GM19438 (cell line): ENCODE data around the gene SLC6A19.

Experiments used
- ATAC-seq: cut with Tn5 transposase; IDR thresholded peaks from one replicate; pipeline ENCODE4 v1.9.1; 2021; ENCODE audit warnings: low read depth; ENCODE audit not compliant: unreplicated experiment

Gene SLC6A19

DNA sequence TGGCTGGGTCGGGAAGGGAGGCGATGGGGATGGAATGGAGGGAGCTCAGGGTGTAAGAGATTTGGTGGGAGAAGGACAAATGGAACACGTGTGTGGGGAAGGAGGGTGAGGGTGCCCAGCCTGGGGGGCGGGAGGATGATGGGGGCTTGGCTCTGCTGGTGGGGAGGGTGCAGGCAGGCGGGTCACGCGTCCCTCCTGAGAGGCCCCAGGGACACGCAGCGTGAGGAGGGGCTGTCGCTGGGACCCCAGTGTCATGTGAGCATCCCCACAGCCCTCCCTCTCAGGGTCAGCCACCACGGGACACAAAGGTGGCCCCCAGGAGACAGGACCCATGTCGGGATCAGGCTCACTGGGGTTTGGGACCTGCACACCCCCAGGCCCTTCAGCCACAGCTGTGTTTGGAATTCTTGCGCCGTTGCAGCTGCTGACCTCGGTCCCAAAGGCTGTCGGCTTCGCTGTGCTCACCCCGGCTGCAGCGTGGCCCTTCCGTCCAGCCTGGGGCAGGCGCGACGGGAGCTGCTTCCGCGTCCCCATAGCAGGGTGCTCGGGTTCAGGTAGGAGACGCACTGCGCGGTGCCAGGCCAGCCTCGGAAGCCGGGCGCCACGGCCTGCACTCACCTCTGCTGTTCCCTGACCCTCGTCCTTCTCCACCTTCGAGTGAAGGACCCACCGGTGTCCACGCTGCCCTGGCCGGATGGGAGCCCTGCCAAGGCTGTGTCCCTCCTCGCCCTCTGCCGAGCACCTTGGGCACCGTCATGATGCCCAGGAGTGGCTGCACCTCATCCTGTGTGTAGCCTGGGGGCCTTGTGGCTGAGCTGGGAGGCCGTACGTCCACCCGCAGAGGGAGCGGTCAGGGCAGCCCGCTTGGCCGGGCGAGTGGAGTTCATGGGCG lies 5.4 kb downstream of the SLC6A19 start:
- ATAC-seq, result no peak

DNA sequence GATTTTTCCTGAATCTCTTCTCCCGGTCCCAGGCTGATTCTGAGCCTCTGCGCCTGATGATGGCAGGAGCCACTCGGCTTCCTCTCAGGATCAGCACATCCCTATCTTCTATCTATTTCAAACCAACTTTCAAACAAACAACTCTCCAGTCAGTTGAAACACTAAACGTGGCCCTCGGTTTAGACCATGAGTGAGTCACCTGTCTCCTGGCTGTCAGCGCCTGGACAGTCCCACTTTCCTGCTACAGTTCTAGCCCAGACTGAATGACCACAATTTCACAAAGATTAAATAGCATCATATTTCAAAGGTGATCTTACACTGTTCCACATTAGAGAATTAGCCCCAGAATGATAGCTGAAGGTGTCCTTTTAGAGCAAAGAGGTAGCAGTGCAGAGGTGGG lies 6.2 kb downstream of the SLC6A19 start:
- ATAC-seq, result no peak

DNA sequence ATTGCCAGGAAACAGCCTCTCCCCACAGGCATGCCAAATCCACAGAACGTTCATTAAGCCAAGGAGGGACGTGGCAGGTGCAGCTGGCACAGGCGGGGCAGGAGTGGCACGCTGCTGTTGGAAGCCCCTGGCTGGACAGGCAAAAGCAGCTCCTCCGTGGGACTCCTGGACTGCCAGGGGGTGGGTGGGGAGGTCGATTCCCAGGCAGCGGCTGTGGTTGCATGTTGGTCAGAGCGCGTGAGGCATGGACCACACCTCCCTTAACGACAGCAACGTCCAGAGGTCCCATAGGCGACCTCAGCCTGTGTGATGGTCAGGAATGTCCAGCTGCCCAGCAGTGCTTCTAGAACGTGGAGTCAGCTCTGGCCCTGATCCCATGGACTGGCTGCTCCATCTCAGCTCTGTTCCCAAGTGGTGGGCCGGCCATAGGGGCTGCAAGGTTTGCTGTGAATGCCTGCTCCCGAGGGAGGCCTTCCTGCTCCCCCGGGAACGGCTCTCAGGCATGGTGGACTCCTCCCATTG lies 6.9 kb downstream of the SLC6A19 start:
- ATAC-seq, result no peak

DNA sequence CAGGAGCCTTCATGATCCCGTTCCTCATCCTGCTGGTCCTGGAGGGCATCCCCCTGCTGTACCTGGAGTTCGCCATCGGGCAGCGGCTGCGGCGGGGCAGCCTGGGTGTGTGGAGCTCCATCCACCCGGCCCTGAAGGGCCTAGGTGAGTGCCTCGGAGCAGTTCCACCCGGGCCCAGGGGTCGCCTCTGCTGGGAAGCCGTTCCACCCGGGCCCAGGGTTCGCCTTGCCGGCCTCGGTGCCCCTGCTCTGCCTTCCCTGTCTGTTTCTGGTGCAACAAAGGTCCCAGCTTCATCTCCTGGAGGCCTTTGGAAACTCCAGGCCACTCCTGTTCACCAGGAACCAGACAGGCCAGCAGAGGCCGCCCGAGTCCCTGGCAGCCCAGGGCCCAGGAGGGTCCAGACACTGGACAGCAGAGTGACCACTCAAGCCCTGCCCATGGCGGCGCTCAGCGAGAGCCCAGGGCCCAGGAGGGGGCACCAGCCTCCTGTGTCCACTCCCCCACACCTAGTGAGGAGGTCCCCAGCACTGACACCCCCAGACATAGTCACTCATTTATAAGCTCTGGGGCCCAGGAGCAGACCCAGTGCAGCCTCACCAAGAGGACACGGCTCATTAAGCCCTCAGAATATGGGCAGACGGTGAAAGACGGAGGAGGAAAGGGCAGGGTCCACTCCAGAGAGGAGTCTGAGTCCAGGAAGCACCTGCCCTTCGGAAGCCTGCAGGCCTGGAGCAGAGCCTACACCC lies 7.5 kb downstream of the SLC6A19 start:
- no peak for ATAC-seq

DNA sequence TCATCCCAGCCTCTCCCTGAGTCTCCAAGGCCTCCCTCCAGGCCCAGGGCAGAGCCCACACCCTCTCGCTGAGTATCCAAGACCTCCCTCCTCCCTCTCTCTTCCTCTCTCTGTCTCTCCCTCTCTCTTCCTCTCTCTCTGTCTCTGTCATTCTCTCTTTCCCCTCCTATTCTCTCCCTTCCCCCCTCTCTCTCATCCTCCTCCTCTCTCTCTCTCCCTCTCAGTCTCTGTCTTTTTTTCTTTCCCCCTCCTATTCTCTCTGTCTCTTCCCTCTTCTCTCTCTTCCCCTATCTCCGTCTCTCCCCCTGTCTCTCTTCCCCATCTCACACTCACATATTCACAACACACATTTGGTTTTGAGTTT lies 8.1 kb downstream of the SLC6A19 start:
- no peak for ATAC-seq

DNA sequence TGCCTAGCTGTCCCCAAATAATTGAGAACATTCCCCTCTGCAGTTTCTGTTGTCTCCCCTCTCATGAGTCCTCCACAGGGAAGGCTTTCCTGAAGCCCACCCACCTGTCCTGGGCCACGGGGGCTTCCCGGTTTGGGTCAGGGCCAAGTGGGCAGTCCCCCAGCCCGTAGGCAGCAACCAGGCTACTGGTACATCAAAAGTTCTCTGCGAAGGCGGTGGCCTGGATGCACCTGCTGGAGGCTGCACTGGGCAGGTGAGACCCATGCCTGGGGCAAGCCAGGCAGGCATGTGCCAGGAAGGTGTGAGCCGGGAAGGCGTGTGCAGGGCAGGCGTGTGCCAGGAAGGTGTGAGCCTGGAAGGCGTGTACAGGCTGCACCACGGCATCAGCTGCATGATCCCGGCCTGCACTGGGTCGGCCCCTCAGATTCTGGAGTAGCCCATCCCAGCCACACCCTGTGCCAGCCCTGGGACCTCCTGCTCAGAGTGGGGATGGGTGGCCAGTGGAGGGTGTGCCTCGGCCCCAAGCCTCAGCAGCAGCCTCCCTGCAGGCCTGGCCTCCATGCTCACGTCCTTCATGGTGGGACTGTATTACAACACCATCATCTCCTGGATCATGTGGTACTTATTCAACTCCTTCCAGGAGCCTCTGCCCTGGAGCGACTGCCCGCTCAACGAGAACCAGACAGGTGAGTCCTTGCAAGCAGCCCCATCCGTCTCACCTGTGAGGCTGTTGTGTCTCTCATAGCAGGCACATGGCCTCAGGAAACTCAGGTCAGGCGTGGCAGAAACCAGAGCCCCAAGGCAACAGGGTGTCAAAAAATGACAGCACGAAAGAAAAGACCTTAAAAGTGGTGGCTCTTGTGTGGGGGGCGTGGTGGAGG lies 8.7 kb downstream of the SLC6A19 start:
- ATAC-seq, result no peak

DNA sequence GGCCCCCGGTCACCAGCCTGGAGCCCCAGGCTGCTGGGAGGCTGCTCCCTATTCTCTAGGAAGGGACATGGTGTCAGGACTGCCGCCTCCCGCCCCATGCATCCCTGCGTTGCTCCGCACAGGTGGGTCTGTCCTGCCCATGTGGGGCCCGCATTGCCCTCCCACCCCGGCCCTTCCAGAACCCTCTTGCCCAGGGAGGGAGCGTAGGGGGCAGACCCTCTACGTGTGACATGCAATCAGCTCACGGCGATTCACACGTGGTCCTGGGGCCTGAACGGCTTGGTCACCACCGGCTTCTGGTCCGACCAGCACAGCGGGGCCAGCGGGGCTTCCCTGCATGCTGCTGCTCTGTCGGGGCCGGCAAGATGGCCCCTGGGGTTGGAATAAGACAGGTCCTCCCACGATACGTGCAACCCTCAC lies 9.4 kb downstream of the SLC6A19 start:
- ATAC-seq, result no peak

DNA sequence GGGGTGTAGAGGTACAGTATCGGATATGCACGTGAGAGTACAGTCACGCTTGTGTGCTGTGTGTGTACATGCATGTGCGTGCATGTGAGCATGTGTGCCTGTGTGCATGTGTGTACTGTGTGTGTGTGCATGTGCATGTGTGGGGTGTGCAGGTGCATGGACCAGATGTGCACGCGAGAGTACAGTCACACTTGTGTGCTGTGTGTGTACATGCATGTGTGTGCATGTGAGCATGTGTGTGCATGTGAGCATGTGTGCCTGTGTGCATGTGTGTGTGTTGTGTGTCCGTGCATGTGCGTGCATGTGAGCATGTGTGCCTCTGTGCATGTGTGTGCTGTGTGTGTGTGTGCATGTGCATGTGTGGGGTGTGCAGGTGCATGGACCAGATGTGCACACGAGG lies 10.3 kb downstream of the SLC6A19 start:
- no peak for ATAC-seq

DNA sequence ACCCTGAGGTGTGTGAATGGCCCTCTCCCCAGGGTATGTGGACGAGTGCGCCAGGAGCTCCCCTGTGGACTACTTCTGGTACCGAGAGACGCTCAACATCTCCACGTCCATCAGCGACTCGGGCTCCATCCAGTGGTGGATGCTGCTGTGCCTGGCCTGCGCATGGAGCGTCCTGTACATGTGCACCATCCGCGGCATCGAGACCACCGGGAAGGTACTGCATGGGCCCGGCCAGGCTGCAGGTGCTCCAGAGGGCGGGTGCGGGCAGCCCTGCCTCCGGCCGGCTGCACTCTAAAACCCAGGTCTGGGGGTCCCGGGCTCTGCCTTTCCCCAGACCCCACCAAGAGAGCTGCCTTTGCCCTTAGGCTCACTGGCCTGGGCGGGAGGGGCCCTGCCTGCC lies 10.9 kb downstream of the SLC6A19 start:
- no peak for ATAC-seq

DNA sequence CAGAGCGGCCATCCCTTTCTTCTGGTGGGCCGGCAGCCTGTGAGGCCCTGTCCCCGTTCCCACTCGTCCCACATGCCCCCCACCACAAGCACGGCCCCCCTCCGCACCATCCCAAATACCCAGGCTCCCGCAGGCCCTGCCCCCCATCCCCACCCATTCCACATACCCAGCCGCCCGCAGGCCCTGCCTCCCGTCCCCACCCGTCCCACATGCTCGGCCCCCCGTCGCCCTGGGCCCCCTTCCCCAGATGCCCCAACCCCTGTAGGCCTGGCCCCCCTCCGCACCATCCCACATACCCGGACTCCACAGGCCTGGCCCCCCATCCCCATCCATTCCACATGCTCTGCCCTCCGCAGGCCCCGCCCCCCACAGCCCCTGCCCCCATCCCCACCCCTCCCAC lies 11.5 kb downstream of the SLC6A19 start:
- ATAC-seq, result no peak

DNA sequence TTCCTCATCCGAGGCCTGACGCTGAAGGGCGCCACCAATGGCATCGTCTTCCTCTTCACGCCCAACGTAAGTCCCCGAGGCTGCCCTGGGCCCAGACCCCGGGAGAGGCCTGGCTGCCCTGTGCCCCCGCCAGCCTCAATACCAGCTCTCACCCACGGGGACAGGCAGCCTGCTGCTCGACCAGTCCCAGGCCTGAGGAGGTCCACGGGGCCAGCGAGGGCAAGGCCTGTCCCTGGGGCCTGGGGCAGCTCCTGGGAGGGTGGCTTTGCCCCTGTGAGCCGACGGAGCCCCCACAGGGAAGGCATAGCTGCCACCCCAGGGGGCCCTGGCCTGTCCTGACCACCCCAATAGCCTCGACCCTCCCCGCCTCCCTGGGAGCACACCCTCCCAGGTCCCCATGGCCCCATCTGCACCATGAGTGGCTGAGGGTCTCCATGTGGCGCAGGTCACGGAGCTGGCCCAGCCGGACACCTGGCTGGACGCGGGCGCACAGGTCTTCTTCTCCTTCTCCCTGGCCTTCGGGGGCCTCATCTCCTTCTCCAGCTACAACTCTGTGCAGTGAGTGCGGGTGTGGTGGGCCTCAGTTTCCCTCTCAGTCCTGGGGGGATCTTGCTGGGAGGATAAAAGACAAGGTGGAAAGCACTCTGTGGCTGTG lies 12.2 kb downstream of the SLC6A19 start:
- ATAC-seq, result no peak

DNA sequence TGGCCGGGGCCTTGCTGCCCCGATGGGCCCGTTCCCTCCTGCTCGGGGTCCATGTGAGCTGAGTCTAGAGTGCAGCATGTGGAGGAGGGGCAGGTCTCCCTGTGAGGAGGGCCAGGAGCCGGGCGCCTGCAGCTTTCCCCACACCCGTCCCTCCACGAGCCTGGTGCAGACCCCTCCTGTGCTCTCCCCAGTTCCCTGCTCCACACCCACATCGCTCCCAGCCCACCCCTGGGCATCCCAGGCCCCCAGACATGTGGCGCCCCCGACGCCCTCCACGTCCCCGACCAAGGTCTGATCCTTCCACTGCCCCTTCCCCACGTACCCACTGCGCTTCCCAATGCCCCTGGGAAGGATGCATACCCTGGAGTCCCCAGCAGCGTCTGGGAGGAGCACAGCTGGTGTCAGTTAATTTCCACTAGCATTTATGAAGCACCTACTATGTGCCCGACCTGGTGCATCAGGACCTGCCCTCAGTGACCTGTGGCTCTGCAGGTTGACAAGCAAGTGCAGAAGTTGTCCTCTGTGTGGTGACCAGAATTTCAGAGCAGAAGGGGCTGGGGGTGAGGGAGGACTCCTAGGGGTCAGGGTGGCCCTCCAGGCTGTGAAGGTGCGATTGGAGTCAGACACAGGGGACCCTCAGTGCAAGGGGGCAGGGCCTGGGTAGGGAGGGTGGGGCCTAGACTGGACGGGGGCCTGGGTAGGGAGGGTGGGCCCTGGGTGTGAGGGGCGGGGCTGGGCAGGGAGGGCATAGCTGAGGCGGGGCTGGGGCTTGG lies 13.0 kb downstream of the SLC6A19 start:
- ATAC-seq, result no peak

DNA sequence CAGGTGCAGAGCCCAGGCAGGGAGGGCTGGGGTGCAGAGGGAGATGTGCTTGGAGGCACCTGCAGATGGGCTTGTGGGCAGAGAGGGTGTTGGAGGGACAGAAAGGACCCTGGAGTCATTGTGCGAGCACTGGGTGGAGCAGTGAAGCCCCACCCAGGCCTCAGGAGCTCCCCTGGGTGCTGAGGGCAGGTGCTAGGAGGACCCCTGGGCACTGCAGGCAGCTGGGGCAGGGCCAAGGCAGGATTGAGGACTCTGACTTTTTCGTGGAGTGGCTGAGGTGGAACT lies 13.5 kb downstream of the SLC6A19 start:
- no peak for ATAC-seq

DNA sequence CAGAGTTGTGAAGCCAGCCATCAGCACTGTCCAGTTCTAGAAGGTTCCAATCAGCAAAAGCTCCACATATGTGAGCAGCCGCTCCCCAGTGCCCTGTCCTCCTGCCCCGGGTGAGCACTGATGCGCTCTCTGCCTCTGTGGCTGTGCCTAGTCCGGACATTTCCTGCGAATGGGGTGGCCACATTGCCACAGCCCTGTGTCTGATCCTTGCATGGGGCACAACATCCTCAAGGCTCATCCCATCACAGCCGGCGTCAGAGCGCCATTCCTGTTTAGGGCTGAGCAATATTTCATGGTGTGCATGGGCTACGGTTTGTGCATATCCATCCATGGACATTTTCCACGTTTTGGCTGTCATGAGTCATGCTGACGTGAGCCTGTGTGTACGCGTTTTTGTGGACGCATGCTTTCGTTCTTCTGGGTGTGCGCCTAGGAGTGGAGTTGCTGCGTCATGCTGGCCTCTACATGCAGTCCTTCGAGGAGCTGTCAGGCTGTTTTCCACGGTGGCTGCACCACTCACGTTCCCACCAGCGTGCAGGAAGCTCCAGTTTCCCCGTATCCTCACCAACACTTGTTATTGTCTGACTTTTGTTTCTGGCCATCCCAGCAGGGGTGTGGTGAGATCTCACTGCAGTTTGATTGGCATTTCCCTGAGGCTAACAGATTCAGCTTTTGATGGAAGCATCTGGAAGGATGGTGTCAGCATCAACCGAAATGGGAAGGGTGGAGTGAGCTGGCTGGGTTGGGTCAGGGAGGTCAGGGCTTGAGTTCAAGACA lies 14.1 kb downstream of the SLC6A19 start:
- ATAC-seq, result no peak

DNA sequence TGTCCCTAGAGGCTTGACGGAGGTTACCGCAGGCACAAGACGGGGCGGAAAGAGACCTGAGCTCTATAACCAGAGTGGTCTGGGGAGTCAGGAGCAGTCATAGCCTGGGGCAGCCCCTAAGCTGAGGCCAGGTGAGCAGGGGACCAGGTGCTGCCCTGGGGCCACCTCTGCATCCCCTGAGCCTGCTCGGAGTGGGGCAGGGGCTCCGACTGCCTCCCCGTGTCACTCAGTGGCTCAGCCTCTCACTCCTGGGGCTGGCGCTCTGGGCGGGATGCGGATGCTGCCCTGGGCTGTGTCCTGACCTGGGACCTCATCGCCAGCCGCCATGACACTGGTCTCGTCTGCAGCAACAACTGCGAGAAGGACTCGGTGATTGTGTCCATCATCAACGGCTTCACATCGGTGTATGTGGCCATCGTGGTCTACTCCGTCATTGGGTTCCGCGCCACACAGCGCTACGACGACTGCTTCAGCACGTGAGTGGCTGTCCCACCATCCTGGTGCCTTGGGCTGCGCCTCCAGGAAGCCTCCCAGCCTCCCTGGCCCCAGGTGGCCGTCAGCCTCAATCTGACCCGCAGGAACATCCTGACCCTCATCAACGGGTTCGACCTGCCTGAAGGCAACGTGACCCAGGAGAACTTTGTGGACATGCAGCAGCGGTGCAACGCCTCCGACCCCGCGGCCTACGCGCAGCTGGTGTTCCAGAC lies 15.0 kb downstream of the SLC6A19 start:
- ATAC-seq, result no peak

DNA sequence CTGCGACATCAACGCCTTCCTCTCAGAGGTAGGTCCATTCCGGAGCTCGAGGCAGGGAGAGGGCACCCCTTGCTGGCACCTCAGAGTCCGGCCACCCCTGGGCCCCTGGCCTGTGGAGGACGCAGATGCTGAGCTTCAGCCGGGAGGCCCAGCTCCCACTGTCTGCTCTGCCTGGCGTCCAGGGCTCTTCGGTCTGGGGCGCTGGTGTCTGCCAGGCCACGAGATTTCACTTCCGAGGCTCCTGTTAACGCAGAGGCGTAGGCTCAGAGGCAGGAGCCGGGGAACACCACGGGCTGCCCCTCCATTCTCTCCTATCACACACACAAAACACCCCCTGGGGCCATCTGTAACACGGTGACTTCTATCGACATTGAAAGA lies 15.5 kb downstream of the SLC6A19 start:
- no peak for ATAC-seq

DNA sequence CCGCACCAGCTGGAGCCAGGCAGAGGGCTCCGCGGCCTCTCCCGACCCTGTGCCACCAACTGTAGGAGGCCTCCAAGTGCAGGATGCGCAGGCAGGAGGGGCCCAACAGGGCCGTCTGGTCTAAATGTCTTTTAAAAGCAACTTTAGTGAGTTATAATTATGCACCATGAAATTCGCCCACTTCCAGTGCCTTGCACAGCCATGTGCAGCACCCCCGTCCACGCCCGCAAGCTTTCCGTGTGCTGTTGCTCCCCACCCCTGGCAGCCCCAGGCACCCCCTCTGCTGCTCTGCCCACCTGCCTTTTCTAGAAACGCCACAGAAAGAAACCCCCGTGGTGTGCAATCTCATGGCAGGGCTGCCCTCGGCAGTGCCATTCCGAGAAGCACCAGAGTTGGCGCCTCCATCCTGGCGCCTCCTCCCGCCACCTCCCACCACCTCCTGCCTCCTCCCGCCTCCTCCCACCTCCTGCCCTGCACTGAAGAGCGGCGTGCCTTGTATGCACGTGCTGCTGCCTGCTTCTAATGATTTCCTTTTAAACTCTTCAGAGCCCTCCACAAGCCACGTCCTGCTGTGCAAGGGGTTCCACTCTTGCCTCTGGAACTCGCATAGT lies 16.3 kb downstream of the SLC6A19 start:
- ATAC-seq, result no peak
